Upper lobe of right lung (tissue), 1 donor: ENCODE results near the gene FAM13B. TPM values are rescaled to one million over a fixed set of nuclear protein-coding genes. Genes with fewer than 3 reads are reported as not detected.
"Not testable (repeated sequence)": the region's sequence is repeated elsewhere in the genome, so short reads cannot be mapped to it uniquely, and the experiment has no call there.

Experiments used
- ATAC-seq: fragments of 200-7000 bp; cut with Tn5 transposase; one replicate; pipeline ENCODE4 v1.9.1; 2020; ENCODE audit warnings: mild to moderate bottlenecking, moderate library complexity
- DNase-seq: peaks from one replicate; pipeline ENCODE4 v3.0.0-alpha.2; 2020
- H3K27ac ChIP-seq: fragments of 200-600 bp; one replicate; pipeline ENCODE4 v1.8.0; 2022
- H3K27me3 ChIP-seq: fragments of 200-600 bp; one replicate; pipeline ENCODE4 v1.8.0; 2022; ENCODE audit warnings: mild to moderate bottlenecking
- H3K36me3 ChIP-seq: fragments of 200-600 bp; one replicate; pipeline ENCODE4 v1.8.0; 2022
- H3K4me1 ChIP-seq: fragments of 200-600 bp; one replicate; pipeline ENCODE4 v1.8.0; 2022
- H3K4me3 ChIP-seq: fragments of 200-600 bp; one replicate; pipeline ENCODE4 v1.8.0; 2022; ENCODE audit warnings: mild to moderate bottlenecking
- H3K9me3 ChIP-seq: fragments of 200-600 bp; one replicate; pipeline ENCODE4 v1.8.0; 2022
- CTCF ChIP-seq: fragments of 200-600 bp; IDR thresholded peaks from one replicate; pipeline ENCODE4 v1.8.0; 2022; ENCODE audit warnings: antibody characterized with exemption
- intact Hi-C: fragments of 100-400 bp; cut with DNase I; formaldehyde crosslinking; loops from one replicate; pipeline ENCODE4 v1.11.0; 2022
- total RNA-seq: library from RNA; stranded (reverse); fragmentation: NEBNext Ultra II Directional; extraction: Animal tissue kit (Norgen Biotek cat#: 25700); gene quantifications from one replicate; pipeline ENCODE4 v1.2.1, GENCODE V29; 2021
- donor health status: DM: no; HTN: yes; CAD: no; lungs with severe emphysema.

FAM13B gene
- total RNA-seq, 1 donor from 2014 or later: 42.4 TPM

- H3K27me3 ChIP-seq: no peaks in the 10 kb centered on the region
- TF ChIP-seq CTCF: no peak
- no peak overlapping the region for H3K4me3 ChIP-seq
- no peaks in the 10 kb centered on the region for H3K9me3 ChIP-seq
- DNase-seq: no peak
- ATAC-seq: no peak
- H3K36me3 ChIP-seq: peaks cover 19% of the 10 kb centered on the region
- H3K4me1 ChIP-seq: peaks cover 10% of the 10 kb centered on the region
- intact Hi-C loops: no loop called here
- H3K27ac ChIP-seq: no peak overlapping the region
Observed at GRCh38 chr5:137994556-137994955, 38.3 kb downstream of the FAM13B start.

GRCh38 chr5:137989419-137989818 lies 43.5 kb downstream of the FAM13B start:
- intact Hi-C loops: no loop called here
- Histone ChIP-seq H3K27ac (no peak overlapping the region), H3K4me1 (no peaks in the 10 kb centered on the region), H3K9me3 (no peaks in the 10 kb centered on the region), H3K4me3 (no peak overlapping the region), H3K36me3 (peaks cover 43% of the 10 kb centered on the region), H3K27me3 (no peaks in the 10 kb centered on the region)
- ATAC-seq: no peak
- TF ChIP-seq CTCF: no peak
- no peak for DNase-seq

- DNase-seq: no peak
- no peaks in the 10 kb centered on the region for H3K27me3 ChIP-seq
- intact Hi-C loops: no loop called here
- no peak for ATAC-seq
- H3K4me3 ChIP-seq: no peak overlapping the region
- H3K4me1 ChIP-seq: no peaks in the 10 kb centered on the region
- no peaks in the 10 kb centered on the region for H3K9me3 ChIP-seq
- TF ChIP-seq CTCF: no peak
- H3K27ac ChIP-seq: no peak overlapping the region
- H3K36me3 ChIP-seq: peaks cover 29% of the 10 kb centered on the region
Observed at GRCh38 chr5:137975208-137975607, 57.7 kb downstream of the FAM13B start.

- H3K27ac ChIP-seq, H3K36me3 ChIP-seq, H3K4me3 ChIP-seq, DNase-seq, ATAC-seq, H3K27me3 ChIP-seq, H3K4me1 ChIP-seq, H3K9me3 ChIP-seq, intact Hi-C loops: not testable (repeated sequence)
Observed at GRCh38 chr5:137970384-137970783, 62.5 kb downstream of the FAM13B start.

- intact Hi-C loops: no loop called here
- DNase-seq: no peak
- TF ChIP-seq CTCF: no peak
- Histone ChIP-seq H3K9me3 (no peaks in the 10 kb centered on the region), H3K4me3 (no peak overlapping the region), H3K27ac (no peak overlapping the region), H3K4me1 (no peaks in the 10 kb centered on the region), H3K27me3 (no peaks in the 10 kb centered on the region), H3K36me3 (peaks cover 39% of the 10 kb centered on the region)
- no peak for ATAC-seq
Observed at GRCh38 chr5:137960819-137961218, 72.1 kb downstream of the FAM13B start.

- H3K9me3 ChIP-seq: no peaks in the 10 kb centered on the region
- H3K36me3 ChIP-seq: peaks cover 39% of the 10 kb centered on the region
- DNase-seq (no peak), ATAC-seq (no peak)
- H3K27ac ChIP-seq: no peak overlapping the region
- H3K27me3 ChIP-seq: no peaks in the 10 kb centered on the region
- no peak overlapping the region for H3K4me3 ChIP-seq
- no peak for TF ChIP-seq CTCF
- intact Hi-C loops: no loop called here
- no peaks in the 10 kb centered on the region for H3K4me1 ChIP-seq
Observed at GRCh38 chr5:137960141-137960540, 72.7 kb downstream of the FAM13B start.
